Breast epithelium (tissue), 3 donors: ENCODE data around the gene KDM4C.

Source experiments
- CTCF ChIP-seq, 3 donors: fragments of 450-650 bp; IDR thresholded peaks; one replicate each; pipeline ENCODE4 v1.5.1; 2016 to 2017; ENCODE audit warnings: antibody characterized with exemption in 3 of 3, mild to moderate bottlenecking in 3 of 3, moderate library complexity in 3 of 3
- POLR2AphosphoS5 ChIP-seq, 3 donors: sonication (generic); formaldehyde crosslinking; IDR thresholded peaks; one replicate each; pipeline ENCODE4 v1.6.1; 2017; ENCODE audit warnings: antibody characterized with exemption in 3 of 3

GRCh38 chr9:6969805-6970204, 212.0 kb downstream of the KDM4C start:
- TF ChIP-seq CTCF (IDR thresholded peaks at IDR 0.05), result no peak
- TF ChIP-seq POLR2AphosphoS5 (IDR thresholded peaks at IDR 0.05), result no peak
